Fibroblast of the conjunctiva (primary cell): ENCODE measurements around the gene LILRA6.
"Not testable (repeated sequence)": the region's sequence is repeated elsewhere in the genome, so short reads cannot be mapped to it uniquely, and the experiment has no call there.

Experiments
- DNase-seq: peaks from one replicate; pipeline ENCODE4 v3.0.0-alpha.2; 2010; ENCODE audit warnings: low read depth

LILRA6 gene

DNA sequence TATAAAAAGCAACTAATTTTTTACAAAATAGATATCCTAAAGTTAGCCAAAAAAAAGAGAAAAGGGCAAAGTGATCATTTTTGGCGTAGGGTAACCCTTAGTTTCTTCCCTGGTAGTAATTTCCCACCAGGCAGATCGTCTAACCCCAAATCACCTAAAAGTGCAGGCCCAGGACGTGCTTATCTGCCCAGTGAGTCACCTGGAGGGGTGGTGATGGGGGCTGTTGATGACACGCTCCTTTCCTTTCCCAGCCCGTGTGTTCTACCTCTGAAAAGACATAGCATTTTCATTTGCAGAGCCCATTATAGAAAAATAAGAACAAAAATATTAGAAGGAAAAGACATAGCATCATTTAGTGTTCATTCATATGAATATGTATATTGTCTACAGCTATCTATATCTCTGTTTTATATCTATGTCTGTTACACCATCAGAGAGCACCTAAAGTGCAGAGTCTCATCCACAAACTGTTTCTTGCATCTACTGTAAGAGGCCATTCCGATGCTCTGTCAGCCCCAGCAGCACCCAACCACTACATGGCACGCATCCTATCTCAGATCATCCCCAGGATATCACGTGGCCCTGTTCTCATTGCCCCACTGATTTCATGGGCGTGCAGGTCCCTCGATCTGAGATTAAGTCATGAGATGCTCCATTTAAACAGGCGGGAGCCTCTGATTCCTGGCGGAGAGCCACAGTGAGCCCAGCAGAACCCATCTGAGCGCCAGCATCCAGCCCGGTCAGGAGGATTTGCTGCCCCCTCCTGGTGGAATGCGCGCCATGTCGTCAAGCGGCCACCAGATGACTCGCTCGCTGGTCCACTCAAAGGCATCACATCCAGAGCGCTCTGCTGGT lies 11.3 kb downstream of the LILRA6 start:
- DNase-seq: peak; percentile 71

DNA sequence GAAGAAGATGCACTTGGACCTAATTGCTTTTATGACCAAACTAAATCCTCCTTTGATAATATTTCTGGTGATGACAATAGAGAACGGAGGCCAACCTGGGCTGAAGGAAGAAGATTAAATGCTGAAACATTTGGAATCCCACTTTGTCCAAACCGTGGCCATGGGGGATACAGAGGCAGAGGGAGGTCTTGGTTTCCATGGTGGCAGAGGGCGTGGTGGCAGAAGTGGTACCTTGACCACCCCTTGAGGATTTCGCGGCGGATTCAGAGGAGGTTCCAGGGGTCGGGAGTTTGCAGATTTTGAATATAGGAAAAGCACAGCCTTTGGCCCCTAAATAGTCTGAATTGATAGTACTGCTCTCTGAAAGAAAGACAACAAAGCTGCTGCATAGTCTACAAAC lies 12.6 kb downstream of the LILRA6 start:
- DNase-seq: no peak

DNA sequence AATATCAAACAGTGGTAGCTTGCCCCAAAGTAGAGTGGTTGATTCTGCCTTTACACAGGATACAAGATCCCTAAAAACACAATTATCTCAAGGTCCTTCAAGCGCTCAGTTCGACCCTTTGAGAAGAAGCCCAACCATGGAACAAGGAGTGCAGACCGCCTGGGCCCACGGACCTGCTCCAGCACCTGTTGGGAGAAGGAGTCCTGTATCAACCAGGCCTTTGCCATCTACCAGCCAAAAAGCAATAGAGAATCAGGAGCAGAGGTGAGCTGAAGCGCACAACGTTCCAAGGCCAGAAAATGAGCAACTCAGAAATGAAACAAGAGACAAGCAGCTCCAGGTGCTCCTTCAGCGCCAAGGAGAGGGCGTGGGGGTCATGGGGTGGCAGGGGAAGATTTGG lies 13.4 kb downstream of the LILRA6 start:
- no peak for DNase-seq

DNA sequence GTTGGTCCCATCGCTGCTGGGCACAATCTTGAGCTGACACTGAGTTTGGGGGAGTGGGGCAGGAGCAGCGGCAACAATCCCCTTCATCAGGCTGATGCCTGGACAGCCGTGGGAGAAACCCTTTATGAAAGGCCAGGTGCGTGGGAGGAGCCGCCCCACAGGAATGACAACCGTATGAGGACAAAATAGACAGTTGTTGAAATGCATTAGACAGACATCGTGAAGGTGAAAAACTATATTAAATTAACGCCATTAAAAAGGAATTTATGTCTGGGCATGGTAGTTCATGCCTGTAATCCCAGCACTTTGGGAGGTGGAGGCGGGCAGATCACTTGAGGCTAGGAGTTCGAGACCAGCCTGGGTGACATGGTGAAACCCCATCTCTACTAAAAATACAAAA lies 18.0 kb downstream of the LILRA6 start:
- DNase-seq: not testable (repeated sequence)

DNA sequence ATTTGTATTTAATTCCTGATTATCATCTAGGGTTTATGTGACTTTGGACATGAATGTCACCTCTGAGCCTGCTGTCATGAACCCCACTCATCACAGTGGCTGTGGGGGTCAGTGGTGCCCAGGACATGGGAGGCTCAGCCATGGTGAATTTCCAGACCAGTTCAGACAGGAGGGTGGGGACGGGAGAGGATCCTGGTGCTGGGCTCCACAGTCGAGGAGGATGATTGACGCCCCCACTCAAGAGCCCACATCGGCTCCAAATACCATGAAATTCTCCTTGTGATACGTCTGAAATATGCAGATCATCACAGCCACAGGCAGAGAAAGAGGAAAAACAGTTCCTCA lies 18.7 kb downstream of the LILRA6 start:
- not testable (repeated sequence) for DNase-seq

DNA sequence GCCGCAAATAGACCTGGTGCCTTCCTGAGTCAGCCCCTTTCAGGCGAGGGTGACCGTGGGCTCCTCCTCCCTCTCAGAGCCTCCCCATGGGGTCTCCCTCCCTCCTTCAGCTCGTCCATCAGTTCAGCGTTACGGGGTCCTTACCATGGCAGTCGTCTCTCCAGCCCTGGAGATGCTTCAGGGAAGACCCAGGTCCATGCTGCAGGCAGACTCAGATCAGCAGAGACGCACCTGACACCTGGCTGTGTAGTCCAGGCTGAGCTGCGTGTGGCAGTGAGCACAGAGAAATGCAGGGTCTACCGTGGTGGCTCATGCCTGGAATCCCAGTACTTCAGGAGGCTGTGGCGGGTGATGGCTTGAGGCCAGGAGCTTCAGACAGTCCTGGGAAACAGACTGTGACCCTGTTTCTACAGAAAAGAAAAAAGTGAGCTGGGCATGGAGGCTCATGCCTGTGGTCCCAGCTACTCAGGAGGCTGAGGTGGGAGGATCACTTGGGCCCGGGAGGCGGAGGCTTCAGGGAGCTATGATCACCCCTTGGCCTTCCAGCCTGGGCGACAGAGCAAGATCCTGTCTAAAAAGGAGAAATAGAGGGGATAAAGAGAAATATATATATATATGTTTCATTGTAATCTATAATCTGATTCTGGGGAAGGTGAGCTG lies 19.2 kb downstream of the LILRA6 start:
- DNase-seq: not testable (repeated sequence)

DNA sequence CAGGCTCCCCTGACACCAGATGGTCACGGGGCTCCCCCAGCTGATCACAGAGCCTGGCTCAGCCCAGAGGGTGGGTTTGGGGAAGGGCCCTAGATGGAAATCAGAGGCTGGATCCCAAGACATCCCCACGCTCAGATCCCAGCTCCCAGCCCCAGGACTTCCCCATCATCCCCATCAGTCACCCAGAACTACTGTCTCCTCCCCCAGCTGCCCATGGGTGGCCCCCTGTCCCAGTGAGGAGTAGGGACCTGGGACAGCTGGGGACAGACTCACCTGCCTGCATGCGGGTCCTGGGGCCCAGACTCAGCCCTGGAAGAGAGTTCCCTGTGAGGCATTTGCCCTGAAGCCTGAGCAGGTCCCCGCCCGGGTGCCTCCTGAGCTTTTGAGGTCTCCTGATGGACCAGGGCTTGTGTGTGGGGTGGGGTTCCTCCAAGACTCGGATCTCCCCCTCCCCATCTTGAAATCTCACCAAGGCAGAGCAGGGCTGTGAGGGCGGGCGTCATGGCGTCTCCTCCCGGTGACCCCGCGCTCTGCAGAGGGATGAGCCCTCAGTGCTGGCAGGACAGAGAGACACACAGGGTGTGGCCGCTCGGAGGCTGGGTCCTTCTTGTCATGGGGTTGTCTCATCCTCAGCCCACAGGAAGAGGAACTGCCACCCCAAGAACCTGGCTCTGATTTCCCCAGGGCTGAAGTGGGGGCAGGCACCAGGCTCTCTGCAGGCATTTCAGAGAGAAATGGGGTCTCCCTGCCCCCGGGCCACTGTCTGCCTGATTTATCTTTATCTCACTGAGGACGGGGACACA lies 19.9 kb downstream of the LILRA6 start, which contains the start of gene LILRB3:
Gene LILRB3, minus strand, starts transcription at position 534 of the 803 bp plus-strand sequence. Its CDS starts 31 bp downstream, at position 503.
- DNase-seq: not testable (repeated sequence)

DNA sequence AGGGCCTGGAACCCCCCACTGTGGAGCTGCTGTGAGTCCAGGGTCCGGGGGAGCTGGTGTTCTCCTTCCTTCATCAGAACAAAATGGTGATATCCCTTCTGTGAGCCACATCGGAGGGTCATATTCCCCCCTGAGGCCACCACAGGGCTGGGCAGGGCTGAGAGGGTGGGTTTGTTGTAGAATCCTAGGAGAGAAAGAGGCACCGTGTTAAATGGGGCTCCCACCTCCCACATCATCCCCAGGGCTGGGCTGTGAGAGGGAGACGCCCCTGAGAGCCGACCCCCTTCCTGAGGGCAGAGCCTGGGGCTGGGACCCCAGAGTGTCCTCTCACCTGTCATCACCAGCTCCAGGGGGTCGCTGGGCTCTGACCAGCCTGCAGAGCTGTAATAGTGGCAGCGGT lies 20.6 kb downstream of the LILRA6 start:
- DNase-seq: not testable (repeated sequence)

DNA sequence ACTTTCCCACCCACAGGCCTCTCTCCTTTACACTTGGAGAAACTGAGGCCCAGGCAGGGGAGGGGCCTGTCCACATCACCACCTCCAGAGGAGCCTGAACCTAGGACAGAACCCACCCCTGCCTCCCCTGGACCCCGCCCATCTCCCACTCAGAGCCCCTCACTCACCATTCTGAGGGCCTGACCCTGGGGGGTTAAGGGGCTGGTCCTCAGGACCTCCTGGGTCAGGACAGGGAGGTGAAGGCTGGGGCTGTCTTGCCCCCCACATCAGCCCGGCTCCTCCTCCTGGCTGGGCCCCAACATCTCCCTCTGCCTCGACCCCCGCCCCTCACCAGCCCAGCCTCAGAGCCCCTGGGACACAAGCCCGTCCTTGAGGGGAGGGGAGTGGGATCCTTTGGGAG lies 22.9 kb downstream of the LILRA6 start:
- not testable (repeated sequence) for DNase-seq

DNA sequence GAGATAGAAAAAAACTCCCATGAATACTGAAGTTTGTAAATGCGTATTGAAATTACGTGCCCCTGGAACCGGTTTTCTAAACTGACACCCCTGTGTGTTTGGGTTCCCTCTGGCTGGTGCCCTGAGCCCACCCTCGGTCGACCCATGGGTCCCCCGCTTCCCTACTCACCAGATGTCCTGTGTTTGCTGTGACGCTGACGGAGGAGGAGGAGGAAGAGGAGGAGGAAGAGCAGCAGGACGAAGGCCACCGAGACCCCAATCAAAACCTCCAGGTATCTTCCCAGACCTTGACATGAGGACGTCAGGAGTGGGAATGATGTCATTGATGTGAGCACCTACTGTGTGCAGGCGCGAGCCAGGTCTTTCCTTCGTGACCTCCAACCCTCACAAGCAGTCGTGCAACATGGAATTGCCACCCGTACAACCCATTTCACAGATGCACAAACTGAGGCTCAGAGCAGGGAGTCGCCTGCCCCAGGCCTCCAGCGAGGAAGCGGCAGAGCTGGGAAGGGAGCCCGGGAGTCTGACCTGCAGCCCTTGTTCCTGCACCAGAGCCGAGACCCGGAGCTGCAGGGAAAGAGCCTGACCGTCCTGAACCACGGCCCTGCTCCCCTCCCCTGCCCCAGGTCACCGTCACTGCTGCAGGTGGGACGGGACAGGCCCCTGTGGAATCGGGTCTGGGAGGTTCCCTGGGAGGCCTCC lies 23.5 kb downstream of the LILRA6 start:
- DNase-seq: no peak

DNA sequence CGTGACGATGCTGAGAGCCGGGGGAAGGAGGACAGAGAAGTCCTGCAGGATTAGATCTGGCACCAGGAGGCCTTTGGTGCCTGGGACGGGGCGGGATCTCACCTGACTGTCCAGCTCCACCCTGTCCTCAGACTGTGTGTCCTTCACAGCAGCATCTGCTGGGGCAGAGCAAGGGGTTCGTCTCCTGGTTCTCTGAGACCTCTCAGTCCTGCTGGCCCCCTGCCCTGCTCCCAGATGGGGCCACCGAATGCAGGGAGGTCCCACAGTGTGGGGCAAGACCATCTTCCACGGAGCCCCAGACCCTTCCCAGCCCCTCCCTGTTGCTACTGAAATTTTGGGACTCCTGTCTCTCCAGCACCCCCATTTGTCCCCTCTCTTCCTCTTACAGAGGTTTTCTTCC lies 24.3 kb downstream of the LILRA6 start:
- DNase-seq: no peak

DNA sequence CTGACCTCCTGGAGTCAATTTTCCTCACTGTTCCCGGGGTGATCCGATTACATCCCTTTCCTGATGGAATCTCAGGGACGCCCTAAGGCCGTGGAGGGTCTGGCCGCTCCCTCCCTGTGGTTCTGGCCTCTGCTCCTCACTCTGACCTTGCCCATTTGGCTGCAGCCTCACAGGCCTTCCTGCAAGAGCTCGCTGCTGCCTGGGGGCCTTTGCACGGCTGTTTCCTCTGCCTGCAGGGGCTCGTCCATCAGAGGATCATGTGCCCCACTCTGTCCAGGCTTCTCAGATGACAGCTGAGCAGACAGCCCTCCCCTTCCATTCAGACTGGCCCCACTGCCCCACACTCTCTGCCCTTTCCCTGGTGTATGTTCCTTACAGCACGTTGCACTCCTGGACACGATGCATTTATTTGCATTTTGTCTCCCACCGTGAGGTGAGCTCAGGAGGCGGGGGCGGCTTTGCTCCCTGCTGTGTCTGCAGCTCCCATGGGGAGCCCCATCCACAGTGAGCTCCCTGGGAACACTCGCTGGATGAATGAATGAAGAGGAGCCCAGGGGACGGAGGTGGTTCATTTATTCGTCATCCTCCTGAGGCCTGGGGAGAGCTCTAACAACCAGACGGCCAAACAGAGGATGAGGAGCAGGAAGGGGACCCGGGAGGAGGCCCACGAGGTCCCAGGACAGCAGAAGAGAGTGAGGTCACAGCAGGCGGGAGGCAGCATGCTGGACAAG lies 24.9 kb downstream of the LILRA6 start:
- DNase-seq: not testable (repeated sequence)

DNA sequence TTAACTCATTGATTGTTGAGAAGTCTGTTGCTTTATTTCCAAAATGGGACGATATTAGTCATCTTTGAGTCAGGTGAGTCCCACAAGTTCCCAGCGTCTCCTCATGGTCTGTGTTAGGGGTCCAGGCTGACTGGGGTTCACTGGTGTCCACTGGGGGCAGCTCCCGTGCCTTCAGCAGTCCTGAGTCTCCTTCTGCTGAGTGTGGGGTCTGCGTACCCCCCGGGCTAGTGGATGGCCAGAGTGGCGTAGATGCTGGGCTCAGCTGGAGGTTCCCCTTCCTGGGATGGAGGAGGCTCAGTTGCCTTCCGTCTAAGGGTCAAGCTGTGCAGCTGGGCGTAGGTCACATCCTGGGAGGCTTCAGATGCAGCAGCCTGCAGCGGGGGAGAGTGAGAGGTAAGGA lies 25.7 kb downstream of the LILRA6 start:
- DNase-seq: no peak

DNA sequence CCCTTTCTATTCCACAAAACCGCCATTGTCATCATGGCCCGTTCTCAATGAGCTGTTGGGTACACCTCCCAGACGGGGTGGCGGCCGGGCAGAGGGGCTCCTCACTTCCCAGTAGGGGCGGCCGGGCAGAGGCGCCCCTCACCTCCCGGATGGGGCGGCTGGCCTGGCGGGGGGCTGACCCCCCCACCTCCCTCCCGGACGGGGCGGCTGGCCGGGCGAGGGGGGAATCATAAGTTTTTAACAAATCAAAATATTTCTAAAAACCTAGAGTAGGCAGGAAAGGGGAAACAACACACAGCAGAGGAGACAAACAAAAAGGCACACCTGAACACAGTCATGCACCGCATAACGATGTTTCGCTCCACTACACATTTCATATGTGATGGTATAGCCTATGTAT lies 27.9 kb downstream of the LILRA6 start:
- not testable (repeated sequence) for DNase-seq

DNA sequence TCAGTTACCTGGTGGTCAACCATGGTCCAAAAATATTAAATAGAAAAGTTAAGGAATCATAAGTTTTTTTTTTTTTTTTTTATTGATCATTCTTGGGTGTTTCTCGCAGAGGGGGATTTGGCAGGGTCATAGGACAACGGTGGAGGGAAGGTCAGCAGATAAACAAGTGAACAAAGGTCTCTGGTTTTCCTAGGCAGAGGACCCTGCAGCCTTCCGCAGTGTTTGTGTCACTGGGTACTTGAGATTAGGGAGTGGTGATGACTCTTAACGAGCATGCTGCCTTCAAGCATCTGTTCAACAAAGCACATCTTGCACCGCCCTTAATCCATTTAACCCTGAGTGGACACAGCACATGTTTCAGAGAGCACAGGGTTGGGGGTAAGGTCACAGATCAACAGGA lies 28.4 kb downstream of the LILRA6 start:
- not testable (repeated sequence) for DNase-seq

DNA sequence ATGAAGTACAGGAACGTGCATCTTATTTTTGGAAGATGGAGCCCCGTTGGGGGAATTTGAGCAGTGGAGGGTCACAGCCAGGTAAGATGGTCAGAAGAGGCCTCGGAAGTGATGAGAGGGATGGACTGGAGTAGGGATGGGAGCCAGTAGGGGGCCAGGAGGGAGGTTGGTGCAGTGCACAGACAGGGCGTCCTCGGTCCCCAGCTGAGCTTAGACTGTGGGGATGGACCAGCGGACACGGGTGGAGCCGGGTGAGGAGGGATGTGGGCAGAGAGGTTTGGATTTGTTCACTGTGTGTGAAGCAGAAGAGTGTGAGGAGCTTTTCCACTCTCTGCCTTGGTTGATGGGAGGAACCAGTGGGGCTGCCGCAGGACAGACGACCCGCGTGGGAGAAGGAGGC lies 31.4 kb downstream of the LILRA6 start:
- DNase-seq: no peak

DNA sequence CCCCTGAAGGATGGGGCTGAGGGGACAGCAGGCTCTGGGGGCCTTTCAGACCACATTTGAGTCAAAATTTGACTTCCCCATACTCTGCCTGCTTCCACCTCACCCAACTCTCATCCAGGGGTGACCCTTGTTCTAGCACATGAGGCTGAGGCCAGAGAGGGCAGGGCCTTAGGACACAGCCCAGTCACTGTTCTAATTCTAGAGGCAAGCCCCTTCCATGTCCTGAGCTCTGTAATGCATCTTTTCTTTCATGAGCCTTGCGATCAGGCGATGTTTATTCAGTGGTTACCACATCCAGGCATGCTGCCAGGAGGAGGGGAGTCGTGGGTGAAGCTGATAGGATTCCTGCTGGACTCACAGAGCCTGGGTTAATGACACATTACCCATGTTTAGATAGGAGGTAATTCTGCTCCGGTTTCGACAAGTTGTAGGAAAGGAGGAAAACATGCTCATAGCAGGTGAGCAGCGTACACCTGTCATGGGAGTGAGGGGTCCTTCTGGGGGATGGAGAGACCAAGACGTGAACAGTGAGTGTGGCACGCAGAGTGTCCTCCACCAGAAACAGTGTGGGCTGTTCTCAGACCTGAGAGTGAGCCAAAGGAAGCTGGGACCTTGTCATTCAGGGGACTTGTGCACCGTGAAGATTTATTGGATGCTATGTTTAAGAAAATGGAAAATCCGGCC lies 32.6 kb downstream of the LILRA6 start:
- DNase-seq: peak; percentile 94

DNA sequence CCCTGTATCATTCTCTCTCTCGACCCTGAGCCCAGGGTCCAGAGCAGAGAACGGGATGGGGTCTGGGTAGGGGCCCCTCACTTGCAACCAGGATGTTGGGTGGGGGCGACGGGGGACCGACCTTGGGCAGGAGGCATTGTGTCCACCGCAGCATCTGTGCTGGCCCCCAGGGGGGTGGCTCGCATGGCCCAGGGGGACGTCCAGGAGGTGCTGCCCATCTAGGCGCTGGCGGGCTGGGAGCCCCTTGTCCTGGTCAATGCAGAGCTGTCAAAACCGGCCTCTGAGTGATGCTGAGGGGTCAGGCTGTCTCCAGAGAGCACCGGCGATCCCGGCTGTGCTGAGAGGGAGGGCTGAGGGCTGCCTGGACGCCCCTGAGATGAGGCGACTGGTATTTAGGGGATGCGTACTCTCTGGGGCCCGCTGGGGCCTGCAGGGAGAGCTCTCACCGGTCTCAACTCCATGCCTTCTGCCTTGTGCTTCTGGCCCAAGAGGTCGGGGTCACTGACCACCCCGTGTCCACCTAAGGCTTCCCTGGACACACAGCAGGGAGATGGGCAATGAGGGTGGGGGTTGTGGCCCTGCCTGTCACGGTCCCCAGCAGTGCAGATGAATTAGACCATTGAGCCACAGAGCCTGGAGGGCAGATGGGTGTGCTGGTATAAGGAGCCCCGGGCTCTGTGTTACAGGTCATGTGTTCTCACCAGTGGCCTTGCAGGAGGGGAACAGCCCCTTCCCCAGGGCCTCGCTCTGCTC lies 33.4 kb downstream of the LILRA6 start:
- DNase-seq: no peak

DNA sequence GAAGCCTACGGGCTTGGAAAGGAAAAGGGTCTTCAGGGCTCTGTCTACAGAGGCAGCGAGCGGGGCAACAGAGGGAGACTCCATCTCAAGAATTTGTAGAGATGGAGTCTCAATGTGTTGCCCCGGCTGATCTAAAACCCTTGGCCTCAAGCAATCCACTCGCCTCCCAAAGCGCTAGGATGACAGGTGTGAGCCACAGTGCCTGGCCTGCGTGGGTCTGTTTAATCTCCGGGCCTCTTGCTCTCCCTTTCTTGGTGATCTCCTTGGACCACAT lies 33.9 kb downstream of the LILRA6 start:
- DNase-seq: no peak
